Lung (tissue), 12 donors: ENCODE measurements around the gene ZFP36L2. TPM values are rescaled to one million over a fixed set of nuclear protein-coding genes. Genes with fewer than 3 reads are reported as not detected.

Source experiments
- ATAC-seq: fragments of 200-7000 bp; cut with Tn5 transposase; one replicate; pipeline ENCODE4 v1.9.1; 2020; ENCODE audit warnings: moderate number of reproducible peaks; ENCODE audit not compliant: insufficient read depth, low FRiP score
- DNase-seq, 3 donors: peaks; one replicate each; pipeline ENCODE4 v3.0.0-alpha.2; 2013 to 2017
- H3K27ac ChIP-seq, 2 donors: one replicate each; pipeline ENCODE4 v1.5.1; 2013; ENCODE audit warnings: mild to moderate bottlenecking in 2 of 2, moderate library complexity in 2 of 2, control low read depth in 1 of 2, inconsistent platforms in 1 of 2, low read depth in 1 of 2, low read length in 1 of 2
- H3K27me3 ChIP-seq, 3 donors: one replicate each; pipeline ENCODE4 v1.5.1; 2013; ENCODE audit warnings: low read length in 2 of 3; ENCODE audit not compliant: control insufficient read depth in 3 of 3, insufficient read depth in 3 of 3
- H3K36me3 ChIP-seq, 4 donors: one replicate each; pipeline ENCODE4 v1.5.1; 2013; ENCODE audit warnings: low read length in 4 of 4, mild to moderate bottlenecking in 1 of 4, moderate library complexity in 1 of 4; ENCODE audit not compliant: control insufficient read depth in 4 of 4, insufficient read depth in 4 of 4
- H3K4me1 ChIP-seq, 5 donors: one replicate each; pipeline ENCODE4 v1.5.1; 2013; ENCODE audit warnings: low read length in 5 of 5, mild to moderate bottlenecking in 2 of 5, moderate library complexity in 1 of 5; ENCODE audit not compliant: control insufficient read depth in 5 of 5, insufficient read depth in 5 of 5
- H3K4me3 ChIP-seq: one replicate; pipeline ENCODE4 v1.5.1; 2013; ENCODE audit warnings: mild to moderate bottlenecking, control low read depth, moderate library complexity
- H3K9ac ChIP-seq, 2 donors: one replicate each; pipeline ENCODE4 v1.5.1; 2013; ENCODE audit warnings: low read length in 2 of 2, control low read depth in 1 of 2; ENCODE audit not compliant: insufficient read depth in 1 of 2
- H3K9me3 ChIP-seq, 4 donors: one replicate each; pipeline ENCODE4 v1.5.1; 2013; ENCODE audit warnings: low read length in 3 of 4, mild to moderate bottlenecking in 1 of 4, moderate library complexity in 1 of 4; ENCODE audit not compliant: control insufficient read depth in 4 of 4, insufficient read depth in 3 of 4
- CTCF ChIP-seq: IDR thresholded peaks from 2 replicates; pipeline ENCODE4 v1.5.1; 2012; ENCODE audit warnings: mild to moderate bottlenecking; ENCODE audit errors: control extremely low read depth, extremely low read depth
- WGBS, 2 donors: extraction: QIAGEN DNeasy Blood & Tissue Kit; methylation state at CpG; one replicate each; pipeline ENCODE4 v1.1.7; 2013; 5-methylcytosine and 5-hydroxymethylcytosine counted together
- polyA plus RNA-seq, 2 donors: library from polyadenylated mRNA; stranded (reverse); fragments of 200-250 nt; gene quantifications; one replicate each; pipeline ENCODE4 v1.2.1, GENCODE V29; 2013
- total RNA-seq, 2 donors: library from RNA; depleted of rRNA in 1 of 2; stranded (reverse); fragments of >200 nt in 1 of 2; gene quantifications; one replicate each; pipeline ENCODE4 v1.2.1, GENCODE V29; 2014 to 2021
- donor health status: control.
- donor health status: control.
- donor health status: Bipolar disorder and iron deficiency.
- donor health status: healthy.
- donor health status: DM: yes; HTN: yes; CAD: no.

Gene ZFP36L2
- total and polyA plus RNA-seq, 4 donors: 38.3 to 110 (median 66.6) TPM

GRCh38 chr2:43220229-43220751 lies 6.1 kb downstream of the ZFP36L2 start:
- ATAC-seq: peak; percentile 0
- WGBS, 2 donors: 1% methylated on average over 10 of the region's 10 CpGs

GRCh38 chr2:43219383-43220228 lies 6.8 kb downstream of the ZFP36L2 start:
- Histone ChIP-seq H3K4me3 (peak overlapping the region; percentile 22), H3K9me3 (no peaks in the 10 kb centered on the region), H3K4me1 (peaks cover 12 to 62% (median 40%) of the 10 kb centered on the region in 5 donors), H3K27me3 (no peaks in the 10 kb centered on the region), H3K9ac (peak overlapping the region; percentile 32 to 90), H3K27ac (peak overlapping the region; percentile 91 to 97), H3K36me3 (peaks cover under 1 to 27% (median 15%) of the 10 kb centered on the region in 4 donors)
- TF ChIP-seq CTCF: no peak
- peak; percentile 81 to 90 (median 85) for DNase-seq
- WGBS, 2 donors: 1 to 2% methylated on average over 33 to 35 of the region's 35 CpGs
- peak; percentile 68 for ATAC-seq

More at GRCh38 chr2:43220229-43220751, 6.1 kb downstream of the ZFP36L2 start:
- no peak for TF ChIP-seq CTCF
- Histone ChIP-seq H3K4me3 (no peak overlapping the region), H3K9me3 (no peaks in the 10 kb centered on the region), H3K9ac (peak overlapping the region; percentile 32 to 90), H3K4me1 (peaks cover 12 to 62% (median 40%) of the 10 kb centered on the region in 5 donors), H3K36me3 (peaks cover 4 to 34% (median 19%) of the 10 kb centered on the region in 4 donors), H3K27ac (peak overlapping the region; percentile 91 to 97), H3K27me3 (no peaks in the 10 kb centered on the region)
- DNase-seq: peak in 2 of 3 donors; percentile 59 to 67

- peaks cover 0 to 19% (median 11%) of the 10 kb centered on the region in 4 donors for H3K36me3 ChIP-seq
- H3K4me1 ChIP-seq: peaks cover 12 to 62% (median 40%) of the 10 kb centered on the region in 5 donors
- TF ChIP-seq CTCF: no peak
- ATAC-seq (no peak), DNase-seq (peak; percentile 45 to 65 (median 46))
- H3K9ac ChIP-seq: peak overlapping the region; percentile 32 to 87
- 4 to 6% methylated on average over 8 of the region's 8 CpGs for WGBS, 2 donors
- H3K9me3 ChIP-seq: no peaks in the 10 kb centered on the region
- no peak overlapping the region for H3K4me3 ChIP-seq
- H3K27me3 ChIP-seq: no peaks in the 10 kb centered on the region
- H3K27ac ChIP-seq: peak overlapping the region; percentile 91 to 97
Observed at GRCh38 chr2:43218702-43219382, 7.6 kb downstream of the ZFP36L2 start.
